ENCODE data around the gene DNASE1L3. TPM values are rescaled to one million over a fixed set of nuclear protein-coding genes. Genes with fewer than 3 reads are reported as not detected.

DNASE1L3 gene
- total and polyA plus RNA-seq, 4 donors = 76.1 to 201 (median 128) TPM

DNA sequence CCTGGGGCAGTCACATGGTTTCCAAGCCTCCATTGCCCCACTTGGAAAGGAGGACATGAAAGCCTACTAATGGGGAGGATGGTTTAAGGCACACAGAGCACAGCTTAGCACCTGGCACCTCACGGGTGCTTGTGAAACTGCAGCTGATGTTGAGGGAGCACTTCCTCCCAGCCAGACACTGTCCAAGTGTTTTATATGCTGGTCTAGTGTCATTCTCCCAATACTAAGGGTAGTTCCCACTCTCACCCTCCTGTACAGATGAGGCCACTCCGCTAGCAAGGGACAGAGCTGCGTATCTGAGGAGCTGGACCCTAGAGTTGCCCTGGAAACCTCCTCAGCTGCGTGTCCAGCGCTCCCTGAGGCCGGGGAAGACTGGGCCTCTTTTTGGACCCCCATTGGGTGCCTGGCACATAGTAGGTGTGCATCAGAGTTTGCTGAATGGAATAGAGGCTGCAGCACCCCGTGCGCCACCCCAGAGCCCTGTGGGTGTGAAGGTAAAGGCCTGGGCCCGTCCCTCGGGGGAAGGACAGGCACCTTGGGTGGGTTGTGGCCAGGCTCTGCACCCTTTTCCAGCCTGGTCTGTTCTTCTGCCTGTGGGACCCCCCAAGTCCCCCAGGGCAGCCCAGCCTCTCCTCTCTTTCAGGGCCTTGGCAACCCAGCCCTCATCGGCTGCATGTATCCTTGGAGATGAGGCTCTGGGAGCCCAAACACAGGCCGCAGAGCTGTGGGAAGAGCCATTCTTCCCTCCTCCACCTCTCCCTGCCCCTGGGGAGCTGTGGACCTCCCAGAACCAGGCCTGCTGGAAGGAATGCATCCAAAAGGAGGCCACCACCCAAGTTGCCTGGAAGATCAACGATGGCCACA, 31.3 kb downstream of the DNASE1L3 start:
- Histone ChIP-seq H3K36me3 (ENCODE audit: control insufficient read depth in 4 of 4, insufficient read depth in 3 of 4, low read depth in 1 of 4, low read length in 3 of 4) (no peaks in the 10 kb centered on the region), H3K4me1 (ENCODE audit: control insufficient read depth in 4 of 4, insufficient read depth in 4 of 4, low read length in 3 of 4) (peaks cover 15 to 46% (median 34%) of the 10 kb centered on the region in 4 donors), H3K27ac (ENCODE audit: low read depth in 1 of 2, low read length in 2 of 2) (peak overlapping the region in 1 of 2 donors; percentile 19), H3K9me3 (ENCODE audit: control insufficient read depth in 4 of 4, low read length in 3 of 4) (no peaks in the 10 kb centered on the region), H3K27me3 (ENCODE audit: control insufficient read depth in 4 of 4, insufficient read depth in 4 of 4, low read length in 3 of 4) (no peaks in the 10 kb centered on the region), H3K9ac (ENCODE audit: low read depth in 1 of 2, low read length in 2 of 2) (no peak overlapping the region), H3K4me3 (ENCODE audit: low read depth in 1 of 3, low read length in 3 of 3) (no peak overlapping the region)
- WGBS = 92% methylated on average over 13 of the region's 13 CpGs
- no peak for DNase-seq (ENCODE audit: low spot score)
- TF ChIP-seq YY1 (IDR thresholded peaks at IDR 0.05) (peak; percentile 56), FOXA1 (IDR thresholded peaks at IDR 0.05) (no peak), SP1 (IDR thresholded peaks at IDR 0.05) (peak; percentile 4), RXRA (IDR thresholded peaks at IDR 0.05) (no peak), NR2F2 (IDR thresholded peaks at IDR 0.05) (no peak)
- TF ChIP-seq, protein P1, sequence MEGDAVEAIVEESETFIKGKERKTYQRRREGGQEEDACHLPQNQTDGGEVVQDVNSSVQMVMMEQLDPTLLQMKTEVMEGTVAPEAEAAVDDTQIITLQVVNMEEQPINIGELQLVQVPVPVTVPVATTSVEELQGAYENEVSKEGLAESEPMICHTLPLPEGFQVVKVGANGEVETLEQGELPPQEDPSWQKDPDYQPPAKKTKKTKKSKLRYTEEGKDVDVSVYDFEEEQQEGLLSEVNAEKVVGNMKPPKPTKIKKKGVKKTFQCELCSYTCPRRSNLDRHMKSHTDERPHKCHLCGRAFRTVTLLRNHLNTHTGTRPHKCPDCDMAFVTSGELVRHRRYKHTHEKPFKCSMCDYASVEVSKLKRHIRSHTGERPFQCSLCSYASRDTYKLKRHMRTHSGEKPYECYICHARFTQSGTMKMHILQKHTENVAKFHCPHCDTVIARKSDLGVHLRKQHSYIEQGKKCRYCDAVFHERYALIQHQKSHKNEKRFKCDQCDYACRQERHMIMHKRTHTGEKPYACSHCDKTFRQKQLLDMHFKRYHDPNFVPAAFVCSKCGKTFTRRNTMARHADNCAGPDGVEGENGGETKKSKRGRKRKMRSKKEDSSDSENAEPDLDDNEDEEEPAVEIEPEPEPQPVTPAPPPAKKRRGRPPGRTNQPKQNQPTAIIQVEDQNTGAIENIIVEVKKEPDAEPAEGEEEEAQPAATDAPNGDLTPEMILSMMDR (IDR thresholded peaks at IDR 0.05; ENCODE audit: low read depth, low read length, missing input control) = no peak
- TF ChIP-seq, protein P2, sequence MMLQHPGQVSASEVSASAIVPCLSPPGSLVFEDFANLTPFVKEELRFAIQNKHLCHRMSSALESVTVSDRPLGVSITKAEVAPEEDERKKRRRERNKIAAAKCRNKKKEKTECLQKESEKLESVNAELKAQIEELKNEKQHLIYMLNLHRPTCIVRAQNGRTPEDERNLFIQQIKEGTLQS (IDR thresholded peaks at IDR 0.05) = no peak
- TF ChIP-seq, protein P3, sequence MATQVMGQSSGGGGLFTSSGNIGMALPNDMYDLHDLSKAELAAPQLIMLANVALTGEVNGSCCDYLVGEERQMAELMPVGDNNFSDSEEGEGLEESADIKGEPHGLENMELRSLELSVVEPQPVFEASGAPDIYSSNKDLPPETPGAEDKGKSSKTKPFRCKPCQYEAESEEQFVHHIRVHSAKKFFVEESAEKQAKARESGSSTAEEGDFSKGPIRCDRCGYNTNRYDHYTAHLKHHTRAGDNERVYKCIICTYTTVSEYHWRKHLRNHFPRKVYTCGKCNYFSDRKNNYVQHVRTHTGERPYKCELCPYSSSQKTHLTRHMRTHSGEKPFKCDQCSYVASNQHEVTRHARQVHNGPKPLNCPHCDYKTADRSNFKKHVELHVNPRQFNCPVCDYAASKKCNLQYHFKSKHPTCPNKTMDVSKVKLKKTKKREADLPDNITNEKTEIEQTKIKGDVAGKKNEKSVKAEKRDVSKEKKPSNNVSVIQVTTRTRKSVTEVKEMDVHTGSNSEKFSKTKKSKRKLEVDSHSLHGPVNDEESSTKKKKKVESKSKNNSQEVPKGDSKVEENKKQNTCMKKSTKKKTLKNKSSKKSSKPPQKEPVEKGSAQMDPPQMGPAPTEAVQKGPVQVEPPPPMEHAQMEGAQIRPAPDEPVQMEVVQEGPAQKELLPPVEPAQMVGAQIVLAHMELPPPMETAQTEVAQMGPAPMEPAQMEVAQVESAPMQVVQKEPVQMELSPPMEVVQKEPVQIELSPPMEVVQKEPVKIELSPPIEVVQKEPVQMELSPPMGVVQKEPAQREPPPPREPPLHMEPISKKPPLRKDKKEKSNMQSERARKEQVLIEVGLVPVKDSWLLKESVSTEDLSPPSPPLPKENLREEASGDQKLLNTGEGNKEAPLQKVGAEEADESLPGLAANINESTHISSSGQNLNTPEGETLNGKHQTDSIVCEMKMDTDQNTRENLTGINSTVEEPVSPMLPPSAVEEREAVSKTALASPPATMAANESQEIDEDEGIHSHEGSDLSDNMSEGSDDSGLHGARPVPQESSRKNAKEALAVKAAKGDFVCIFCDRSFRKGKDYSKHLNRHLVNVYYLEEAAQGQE (IDR thresholded peaks at IDR 0.05) = no peak

DNA sequence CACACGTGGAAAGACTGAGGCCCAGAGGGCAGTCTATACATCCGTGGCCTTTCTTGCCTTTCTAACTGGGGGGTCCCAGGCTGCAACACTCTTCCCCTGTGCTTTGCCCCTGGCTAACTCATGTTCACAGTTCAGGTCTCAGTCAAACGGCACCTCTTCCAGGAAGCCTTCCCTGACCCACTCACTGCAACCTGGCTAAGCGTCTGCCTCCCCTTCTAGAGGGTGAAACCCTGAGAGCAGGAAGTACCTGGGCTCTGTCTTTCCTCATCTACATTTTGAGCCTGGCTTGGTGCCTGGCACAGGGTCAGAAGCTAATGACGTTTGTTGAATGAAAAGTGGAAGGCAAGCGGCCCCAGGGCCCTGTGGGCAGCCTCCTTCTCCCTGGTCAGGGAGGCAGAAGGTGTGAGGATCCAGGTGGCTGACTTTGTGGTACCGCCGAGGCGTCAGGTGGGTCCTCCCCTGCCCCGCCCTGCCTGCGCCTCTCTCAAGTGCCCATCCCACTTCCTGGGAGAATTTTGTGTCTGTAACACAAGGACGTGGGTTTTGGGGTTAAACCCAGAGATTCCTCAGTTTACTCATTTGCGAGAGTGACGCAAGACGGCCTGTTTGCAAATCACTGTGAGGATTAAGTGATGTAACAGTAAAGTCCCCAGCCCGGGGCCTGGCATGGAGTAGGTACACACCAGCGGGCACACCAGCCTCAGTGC, 32.1 kb downstream of the DNASE1L3 start:
- Histone ChIP-seq H3K27me3 (ENCODE audit: control insufficient read depth in 4 of 4, insufficient read depth in 4 of 4, low read length in 3 of 4) (no peaks in the 10 kb centered on the region), H3K4me1 (ENCODE audit: control insufficient read depth in 4 of 4, insufficient read depth in 4 of 4, low read length in 3 of 4) (peaks cover 19 to 54% (median 42%) of the 10 kb centered on the region in 4 donors), H3K9me3 (ENCODE audit: control insufficient read depth in 4 of 4, low read length in 3 of 4) (no peaks in the 10 kb centered on the region), H3K27ac (ENCODE audit: low read depth in 1 of 2, low read length in 2 of 2) (no peak overlapping the region), H3K36me3 (ENCODE audit: control insufficient read depth in 4 of 4, insufficient read depth in 3 of 4, low read depth in 1 of 4, low read length in 3 of 4) (no peaks in the 10 kb centered on the region), H3K9ac (ENCODE audit: low read depth in 1 of 2, low read length in 2 of 2) (no peak overlapping the region), H3K4me3 (ENCODE audit: low read depth in 1 of 3, low read length in 3 of 3) (no peak overlapping the region)
- 54% methylated on average over 17 of the region's 17 CpGs for WGBS
- no peak for DNase-seq (ENCODE audit: low spot score)
- TF ChIP-seq FOXA2 (IDR thresholded peaks at IDR 0.05) (no peak), RAD21 (IDR thresholded peaks at IDR 0.05) (no peak), JUND (IDR thresholded peaks at IDR 0.05) (no peak), SP1 (IDR thresholded peaks at IDR 0.05) (peak; percentile 39), TAF1 (conservative IDR thresholded peaks at IDR 0.05) (no peak), HNF4A (conservative IDR thresholded peaks at IDR 0.05) (peak in 1 of 2 donors; percentile 54), EGR1 (IDR thresholded peaks at IDR 0.05; ENCODE audit: low read depth in 2 of 2) (no peak), YY1 (IDR thresholded peaks at IDR 0.05) (no peak), GABPA (IDR thresholded peaks at IDR 0.05 in 1 of 2, conservative IDR thresholded peaks at IDR 0.05 in 1 of 2) (no peak), RXRA (IDR thresholded peaks at IDR 0.05) (peak in 1 of 2 donors; percentile 67), NR2F2 (IDR thresholded peaks at IDR 0.05) (no peak)
- TF ChIP-seq, protein P2 (IDR thresholded peaks at IDR 0.05) = peak; percentile 69
- TF ChIP-seq, protein P4, sequence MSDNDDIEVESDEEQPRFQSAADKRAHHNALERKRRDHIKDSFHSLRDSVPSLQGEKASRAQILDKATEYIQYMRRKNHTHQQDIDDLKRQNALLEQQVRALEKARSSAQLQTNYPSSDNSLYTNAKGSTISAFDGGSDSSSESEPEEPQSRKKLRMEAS (IDR thresholded peaks at IDR 0.05) = no peak
